ENCODE data around the gene RPS6KA2. TPM values are rescaled to one million over a fixed set of nuclear protein-coding genes. Genes with fewer than 3 reads are reported as not detected.

The RPS6KA2 gene
- total RNA-seq, 1 experiment from 2014 or later, result 12.3 TPM

GRCh38 chr6:166406197-166406596, 220.9 kb downstream of the RPS6KA2 start:
- no CpG with 5 or more reads among the region's 12 CpGs for WGBS (ENCODE audit: extremely low coverage, insufficient read length, low lambda C conversion rate)
- H3K79me2 ChIP-seq (ENCODE audit: insufficient read depth, low read length), result peaks cover 2% of the 10 kb centered on the region; the same call in 1 of the 2 replicates
- Mint-ChIP-seq H3K27me3 (ENCODE audit: low read depth) (peaks cover 2% of the 10 kb centered on the region; the same call in 1 of the 2 replicates), H3K36me3 (ENCODE audit: insufficient read depth in 1 of 3, low read depth in 3 of 3) (no peaks in the 10 kb centered on the region; a peak in 1 of 7 replicates), H3K4me3 (no peak overlapping the region), H3K4me1 (peaks cover 8 to 16% of the 10 kb centered on the region in 2 experiments), H3K27ac (no peak overlapping the region), H3K9me3 (peaks cover 0 to 2% of the 10 kb centered on the region in 2 experiments; a peak in 1 of 5 replicates)
- no peak overlapping the region for H2BK15ac ChIP-seq (ENCODE audit: low read depth, low read length)
- no peak overlapping the region for H3K23ac ChIP-seq (ENCODE audit: insufficient read length, low read depth, low read length)
- TF ChIP-seq CTCF (conservative IDR thresholded peaks at IDR 0.05), result no peak
- no peak overlapping the region for H3K27ac ChIP-seq (ENCODE audit: insufficient read length, low read depth, low read length)
- H3K14ac ChIP-seq (ENCODE audit: insufficient read depth, low read length), result no peak overlapping the region
- H3T11ph ChIP-seq (ENCODE audit: low read length), result no peak overlapping the region
- 0 out of 2 replicates have a peak, but pooled peaks cover 5% of the 10 kb centered on the region for H3K4me1 ChIP-seq (ENCODE audit: insufficient read depth, low read length)
- no peaks in the 10 kb centered on the region for H3K23me2 ChIP-seq (ENCODE audit: insufficient read length, low read depth, low read length, poor library complexity, severe bottlenecking)
- no peak overlapping the region for H2BK20ac ChIP-seq (ENCODE audit: low read depth, low read length, poor library complexity, severe bottlenecking)
- no peak overlapping the region for H2AFZ ChIP-seq (ENCODE audit: low read length)
- no peaks in the 10 kb centered on the region for H3K27me3 ChIP-seq (ENCODE audit: insufficient read depth, low read length)
- H3K79me1 ChIP-seq (ENCODE audit: insufficient read depth, low read depth, low read length, poor library complexity, severe bottlenecking), result no peaks in the 10 kb centered on the region
- H2AK5ac ChIP-seq (ENCODE audit: insufficient read length, low read length), result no peak overlapping the region
- no peak overlapping the region for H2BK5ac ChIP-seq (ENCODE audit: insufficient read length, low read length)
- no peak overlapping the region for H3K18ac ChIP-seq (ENCODE audit: insufficient read length, low read depth, low read length)
- no peak overlapping the region for H3K9ac ChIP-seq (ENCODE audit: extremely low read depth, insufficient read length, low read length)
- no peak overlapping the region for H3K4me2 ChIP-seq (ENCODE audit: insufficient read depth, insufficient read length, low read length)
- no peak overlapping the region for H3K4ac ChIP-seq (ENCODE audit: low read depth, low read length)
- DNase-seq, result no peak
- H3K56ac ChIP-seq (ENCODE audit: insufficient read length, low read depth, low read length), result no peak overlapping the region
- H4K8ac ChIP-seq (replicated peaks; ENCODE audit: insufficient read length, low read depth, low read length), result no peak overlapping the region
- H2BK12ac ChIP-seq (ENCODE audit: insufficient read length, low read depth, low read length), result no peak overlapping the region
- no peak overlapping the region for H2BK120ac ChIP-seq (ENCODE audit: low read depth, low read length, poor library complexity, severe bottlenecking)
- H4K5ac ChIP-seq (ENCODE audit: insufficient read length, low read depth, low read length), result no peak overlapping the region
- no peak overlapping the region for H4K91ac ChIP-seq (ENCODE audit: insufficient read length, low read depth, low read length)
- H3K9me3 ChIP-seq (ENCODE audit: control insufficient read depth, low read depth, low read length), result no peaks in the 10 kb centered on the region
- no peaks in the 10 kb centered on the region for H4K20me1 ChIP-seq (ENCODE audit: control insufficient read depth, insufficient read depth, insufficient read length)
